ENCODE results near the gene SATB2. TPM values are rescaled to one million over a fixed set of nuclear protein-coding genes. Genes with fewer than 3 reads are reported as not detected.

Gene SATB2
- total RNA-seq, 1 donor from 2014 or later, result 3.9 TPM

DNA sequence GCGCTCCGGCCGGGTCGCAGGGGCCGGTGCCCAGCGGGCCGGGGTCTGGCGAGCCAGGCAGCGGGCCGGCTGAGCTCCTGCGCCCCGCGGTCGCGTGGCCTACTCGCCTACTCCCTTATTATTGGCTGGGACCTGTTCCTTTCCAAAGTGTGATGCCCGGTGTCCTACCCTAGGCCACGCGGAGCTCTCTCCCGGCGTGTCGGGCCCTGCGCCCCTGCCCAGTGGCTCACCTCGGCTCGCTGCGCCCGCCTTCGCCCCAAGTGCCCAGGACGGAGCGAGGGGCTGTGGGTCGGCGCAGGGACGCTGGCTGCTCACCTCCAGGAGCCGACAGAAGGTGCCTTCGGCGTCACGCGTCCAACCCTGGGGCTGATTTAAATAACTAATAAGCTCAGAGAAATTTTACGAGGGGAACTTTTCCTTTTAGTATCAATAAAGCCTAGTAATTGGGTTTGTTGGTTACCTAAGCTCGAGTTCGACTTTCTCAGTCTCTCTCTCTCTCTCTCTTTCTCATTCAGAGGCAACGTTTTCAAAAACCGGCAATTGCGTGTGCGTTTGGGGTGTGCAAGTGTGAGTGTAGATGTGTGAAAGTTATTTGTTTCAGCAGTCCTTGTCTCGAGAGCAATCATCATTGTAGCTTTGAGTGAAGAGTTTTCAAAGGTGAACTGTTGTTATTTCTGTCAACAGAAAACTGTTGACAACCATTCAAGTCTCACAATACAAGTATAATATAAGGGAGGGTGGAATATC lies 7.0 kb upstream of the SATB2 start:
- no peak overlapping the region for H3K27ac ChIP-seq
- no peaks in the 10 kb centered on the region for H3K9me3 ChIP-seq
- TF ChIP-seq, protein P1, sequence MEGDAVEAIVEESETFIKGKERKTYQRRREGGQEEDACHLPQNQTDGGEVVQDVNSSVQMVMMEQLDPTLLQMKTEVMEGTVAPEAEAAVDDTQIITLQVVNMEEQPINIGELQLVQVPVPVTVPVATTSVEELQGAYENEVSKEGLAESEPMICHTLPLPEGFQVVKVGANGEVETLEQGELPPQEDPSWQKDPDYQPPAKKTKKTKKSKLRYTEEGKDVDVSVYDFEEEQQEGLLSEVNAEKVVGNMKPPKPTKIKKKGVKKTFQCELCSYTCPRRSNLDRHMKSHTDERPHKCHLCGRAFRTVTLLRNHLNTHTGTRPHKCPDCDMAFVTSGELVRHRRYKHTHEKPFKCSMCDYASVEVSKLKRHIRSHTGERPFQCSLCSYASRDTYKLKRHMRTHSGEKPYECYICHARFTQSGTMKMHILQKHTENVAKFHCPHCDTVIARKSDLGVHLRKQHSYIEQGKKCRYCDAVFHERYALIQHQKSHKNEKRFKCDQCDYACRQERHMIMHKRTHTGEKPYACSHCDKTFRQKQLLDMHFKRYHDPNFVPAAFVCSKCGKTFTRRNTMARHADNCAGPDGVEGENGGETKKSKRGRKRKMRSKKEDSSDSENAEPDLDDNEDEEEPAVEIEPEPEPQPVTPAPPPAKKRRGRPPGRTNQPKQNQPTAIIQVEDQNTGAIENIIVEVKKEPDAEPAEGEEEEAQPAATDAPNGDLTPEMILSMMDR (IDR thresholded peaks at IDR 0.05), result no peak
- intact Hi-C loops (cut with DNase I), result no loop called here
- DNase-seq (no peak), ATAC-seq (no peak)
- no peak overlapping the region for H3K4me3 ChIP-seq
- H3K36me3 ChIP-seq, result no peaks in the 10 kb centered on the region
- peaks cover 23% of the 10 kb centered on the region for H3K4me1 ChIP-seq
- H3K27me3 ChIP-seq, result peaks cover 98% of the 10 kb centered on the region

DNA sequence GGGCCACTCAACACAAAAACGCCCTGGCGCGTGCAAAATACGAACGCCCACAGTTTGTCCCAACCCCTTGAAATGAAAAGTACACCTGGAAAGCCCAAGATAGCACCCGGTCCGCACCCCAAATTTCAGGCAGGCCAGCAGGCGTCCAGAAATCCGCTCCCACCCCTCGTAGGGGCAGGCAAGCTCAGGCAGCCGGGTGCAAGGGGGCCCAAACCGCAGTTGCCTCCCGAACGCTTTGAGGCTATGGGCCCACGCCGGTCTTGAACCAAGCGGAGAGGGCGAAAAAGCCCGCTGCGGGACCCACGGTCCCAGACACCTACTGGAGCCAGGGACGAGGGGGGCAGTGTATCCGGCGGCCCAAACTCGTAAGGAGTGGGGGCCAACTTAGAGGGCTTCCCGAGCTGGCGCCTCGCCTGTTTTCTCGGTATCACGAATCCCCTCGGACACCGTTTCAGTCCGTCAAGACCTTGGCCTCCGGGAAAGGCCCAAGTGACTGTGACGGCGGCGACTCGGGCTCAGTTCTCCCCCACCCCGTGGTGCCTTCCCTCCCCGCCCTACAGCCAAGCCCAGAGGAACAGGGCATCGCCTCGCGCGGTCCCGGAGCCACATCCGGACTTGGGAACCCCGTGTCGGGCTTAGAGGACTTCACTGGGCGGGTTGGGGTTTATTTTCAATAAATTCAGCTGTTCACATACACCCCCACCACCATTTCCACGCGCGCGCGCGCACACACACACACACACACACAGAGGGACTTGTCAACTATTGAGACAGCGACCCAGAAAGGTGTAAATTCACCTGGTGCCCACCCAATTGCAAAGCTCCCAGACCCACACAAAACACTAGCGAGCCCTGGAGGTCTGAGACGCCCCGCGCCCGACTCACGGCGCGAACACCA lies 6.2 kb upstream of the SATB2 start:
- intact Hi-C loops (cut with DNase I), result no loop called here
- H3K27me3 ChIP-seq, result peaks cover 90% of the 10 kb centered on the region
- H3K9me3 ChIP-seq, result no peaks in the 10 kb centered on the region
- TF ChIP-seq, protein P1 (IDR thresholded peaks at IDR 0.05), result no peak
- H3K36me3 ChIP-seq, result no peaks in the 10 kb centered on the region
- H3K4me3 ChIP-seq, result peak overlapping the region; percentile 47
- H3K4me1 ChIP-seq, result peaks cover 20% of the 10 kb centered on the region
- DNase-seq, result no peak
- no peak for ATAC-seq
- no peak overlapping the region for H3K27ac ChIP-seq

DNA sequence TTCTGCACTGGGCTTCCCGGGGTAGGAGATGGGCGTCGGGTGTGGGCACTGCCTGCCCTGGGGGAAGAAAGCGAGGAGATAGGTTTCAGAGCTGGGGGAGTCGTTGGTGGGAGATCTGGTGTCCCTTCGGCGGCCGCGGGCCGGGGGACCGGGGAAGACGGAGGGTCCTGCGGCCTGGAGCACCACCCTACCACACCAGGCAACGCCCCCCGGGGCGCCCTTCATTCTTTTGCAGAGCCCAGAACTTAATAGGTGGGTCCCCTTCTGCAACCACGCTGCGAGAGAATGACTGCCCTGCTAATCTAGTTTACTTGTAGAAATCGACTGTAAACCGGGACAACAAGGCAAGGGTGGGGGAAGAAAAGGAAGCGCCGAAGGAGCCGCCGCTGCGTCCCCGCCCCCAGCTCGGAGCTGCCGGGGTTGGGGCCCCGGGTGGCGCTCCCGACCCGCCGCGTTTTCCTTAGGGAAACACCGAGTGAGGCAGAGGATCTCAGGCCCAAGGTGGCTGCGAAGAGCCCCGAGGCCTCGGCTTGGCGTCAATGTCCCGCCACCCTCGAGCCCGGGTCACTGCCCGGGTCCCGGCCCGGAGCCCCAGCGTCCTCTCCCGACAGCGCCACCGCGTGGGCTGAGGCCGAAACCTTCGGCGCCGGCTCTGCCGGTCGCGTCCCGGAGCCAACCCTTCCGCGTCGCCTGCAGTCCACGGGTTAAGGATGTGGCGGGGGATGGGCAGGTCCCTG lies 5.4 kb upstream of the SATB2 start:
- Histone ChIP-seq H3K4me3 (peak overlapping the region; percentile 47), H3K27me3 (peaks cover 82% of the 10 kb centered on the region), H3K9me3 (no peaks in the 10 kb centered on the region), H3K4me1 (peaks cover 17% of the 10 kb centered on the region), H3K27ac (no peak overlapping the region), H3K36me3 (no peaks in the 10 kb centered on the region)
- ATAC-seq, result peak; percentile 72
- intact Hi-C loops (cut with DNase I), result no loop called here
- TF ChIP-seq, protein P1 (IDR thresholded peaks at IDR 0.05), result peak; percentile 75
- peak; percentile 88 for DNase-seq

DNA sequence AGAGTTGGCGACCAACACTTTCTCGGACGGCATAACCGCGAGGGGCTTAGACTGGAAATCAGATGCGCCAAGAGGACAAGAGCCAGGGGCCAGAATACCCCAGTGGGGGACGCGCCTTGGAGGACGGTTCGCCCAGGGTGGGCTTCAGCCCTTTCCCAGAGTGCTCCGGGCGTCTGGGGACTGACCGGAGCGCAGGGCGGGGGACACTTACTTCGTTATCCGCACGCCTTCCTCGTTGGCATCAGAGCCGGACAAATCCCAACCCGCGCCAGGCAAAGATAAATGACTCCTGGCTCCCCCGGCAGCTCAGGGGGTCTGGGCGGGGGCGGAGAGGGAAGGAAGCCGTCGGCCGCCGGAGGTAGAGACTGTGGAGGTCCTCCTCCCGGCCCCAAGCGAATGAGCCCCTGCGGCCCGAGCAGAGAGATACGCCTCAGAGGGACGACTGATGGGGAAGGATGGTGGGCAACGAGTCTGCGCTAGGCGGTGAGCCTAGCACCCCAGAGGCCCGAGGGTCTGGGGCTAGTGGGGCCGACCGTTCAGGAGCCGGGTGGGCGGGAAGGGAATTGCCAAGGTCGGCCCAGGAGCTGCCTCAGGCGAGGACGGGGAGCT lies 4.7 kb upstream of the SATB2 start:
- Histone ChIP-seq H3K27me3 (peaks cover 78% of the 10 kb centered on the region), H3K27ac (no peak overlapping the region), H3K9me3 (no peaks in the 10 kb centered on the region), H3K4me1 (peaks cover 24% of the 10 kb centered on the region), H3K36me3 (no peaks in the 10 kb centered on the region), H3K4me3 (no peak overlapping the region)
- ATAC-seq, result no peak
- intact Hi-C loops (cut with DNase I), result no loop called here
- TF ChIP-seq, protein P1 (IDR thresholded peaks at IDR 0.05), result no peak
- DNase-seq, result no peak

GRCh38 chr2:199461711-199462346 lies 4.1 kb upstream of the SATB2 start:
- intact Hi-C loops (cut with DNase I), result no loop called here
- Histone ChIP-seq H3K27ac (no peak overlapping the region), H3K4me3 (no peak overlapping the region), H3K9me3 (no peaks in the 10 kb centered on the region), H3K27me3 (peaks cover 76% of the 10 kb centered on the region), H3K36me3 (no peaks in the 10 kb centered on the region), H3K4me1 (peaks cover 30% of the 10 kb centered on the region)
- TF ChIP-seq, protein P1 (IDR thresholded peaks at IDR 0.05), result no peak
- no peak for DNase-seq
- ATAC-seq, result no peak

All from upper lobe of right lung (tissue), 1 donor.